Measurements from ENCODE around the gene ZNF430. TPM values are rescaled to one million over a fixed set of nuclear protein-coding genes. Genes with fewer than 3 reads are reported as not detected.
A peak's percentile ranks its signal among the peaks of the same experiment; 100 is the strongest.
"Not testable (repeated sequence)": the region's sequence is repeated elsewhere in the genome, so short reads cannot be mapped to it uniquely, and the experiment has no call there.

Gene ZNF430
- polyA plus RNA-seq (2013, experiment 1 of 4): 12.1 TPM
- polyA plus RNA-seq (2013, experiment 2 of 4): 13.6 TPM
- 10.0 TPM for polyA plus RNA-seq (2013, experiment 3 of 4)
- 9.6 TPM for polyA plus RNA-seq (2013, experiment 4 of 4)

DNA sequence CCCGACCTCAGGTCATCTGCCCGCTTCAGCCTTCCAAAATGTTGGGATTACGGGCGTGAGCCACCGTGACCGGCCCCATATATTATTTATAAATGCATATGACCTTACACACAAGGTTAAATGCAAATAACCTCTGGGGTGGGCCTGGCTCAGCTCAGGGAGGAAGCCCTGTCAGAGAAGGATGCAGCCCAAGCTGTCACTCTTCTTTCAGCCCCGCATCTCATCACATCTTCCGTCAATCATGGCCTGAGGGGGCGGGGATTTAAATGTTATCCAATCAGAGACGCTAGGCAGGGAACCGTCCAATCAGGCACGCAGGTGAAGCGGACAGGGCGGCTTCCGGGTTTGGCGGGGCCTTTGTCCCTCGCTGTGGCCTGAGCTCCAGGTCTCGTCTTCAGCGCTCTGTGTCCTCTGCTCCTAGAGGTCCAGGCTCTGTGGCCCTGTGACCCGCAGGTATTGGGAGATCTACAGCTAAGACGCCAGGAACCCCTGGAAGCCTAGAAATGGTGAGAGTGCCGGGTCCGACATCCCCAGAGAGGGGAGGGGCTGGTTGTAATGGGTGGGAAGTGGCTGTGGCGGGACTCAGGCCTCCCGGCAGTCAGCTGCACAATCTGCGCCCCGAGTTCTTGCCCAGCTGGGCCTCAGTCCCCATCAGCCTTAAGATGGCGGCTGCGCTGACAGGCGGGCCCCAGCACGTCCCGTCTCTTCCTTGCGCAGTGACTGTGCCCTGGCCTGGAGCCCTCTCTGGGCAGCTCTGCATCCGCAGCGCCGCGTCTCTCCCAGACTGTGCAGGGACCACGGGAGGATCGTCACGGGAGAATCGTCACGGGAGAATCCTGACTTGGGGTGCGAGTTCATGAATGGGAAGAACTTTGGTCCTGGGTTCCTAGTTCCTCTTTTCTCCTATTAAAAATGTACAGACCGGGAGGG is at the start of gene ZNF430:
Gene ZNF430 (plus strand): TSS at position 360 of the 930 bp plus-strand sequence. CDS start 144 bp downstream, at position 504.
- 6 to 7% methylated on average over 44 of the region's 44 CpGs for WGBS, 2 experiments
- no peaks in the 10 kb centered on the region for H3K9me3 ChIP-seq (ENCODE audit: control insufficient read depth, low read length)

DNA sequence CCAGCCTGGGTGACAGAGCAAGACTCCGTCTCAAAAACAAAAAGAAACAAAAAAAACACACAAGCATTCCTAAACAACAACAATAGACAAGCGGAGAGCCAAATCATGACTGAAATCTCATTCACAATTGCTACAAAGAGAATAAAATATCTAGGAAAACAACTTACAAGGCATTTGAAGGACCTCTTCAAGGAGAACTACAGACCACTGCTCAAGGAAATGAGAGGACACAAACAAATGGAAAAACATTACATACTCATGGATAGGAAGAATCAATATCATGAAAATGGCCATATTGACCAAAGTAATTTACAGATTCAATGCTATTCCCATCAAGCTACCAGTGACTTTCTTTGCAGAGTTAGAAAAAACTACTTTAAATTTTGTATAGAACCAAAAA is 27.7 kb upstream of the ZNF430 start:
- H3K36me3 ChIP-seq (ENCODE audit: control insufficient read depth, insufficient read depth, low read length): not testable (repeated sequence)
- 80 to 86% methylated on average over 2 of the region's 2 CpGs for WGBS, 2 experiments

More for the DNA sequence above, at the start of gene ZNF430:
- Histone ChIP-seq H3K27me3 (ENCODE audit: control insufficient read depth, insufficient read depth, low read length, poor library complexity, severe bottlenecking) (no peaks in the 10 kb centered on the region), H3K4me3 (ENCODE audit: insufficient read depth, low read depth, low read length) (peak within 1 kb of the TSS; percentile 94), H3K27ac (ENCODE audit: insufficient read depth, low read depth, low read length, poor library complexity, severe bottlenecking) (peak within 1 kb of the TSS; percentile 95), H3K36me3 (ENCODE audit: control insufficient read depth, insufficient read depth, low read length) (peaks cover 10% of the 10 kb centered on the region), H3K4me1 (ENCODE audit: control insufficient read depth, insufficient read depth, low read length) (no peaks in the 10 kb centered on the region)

DNA sequence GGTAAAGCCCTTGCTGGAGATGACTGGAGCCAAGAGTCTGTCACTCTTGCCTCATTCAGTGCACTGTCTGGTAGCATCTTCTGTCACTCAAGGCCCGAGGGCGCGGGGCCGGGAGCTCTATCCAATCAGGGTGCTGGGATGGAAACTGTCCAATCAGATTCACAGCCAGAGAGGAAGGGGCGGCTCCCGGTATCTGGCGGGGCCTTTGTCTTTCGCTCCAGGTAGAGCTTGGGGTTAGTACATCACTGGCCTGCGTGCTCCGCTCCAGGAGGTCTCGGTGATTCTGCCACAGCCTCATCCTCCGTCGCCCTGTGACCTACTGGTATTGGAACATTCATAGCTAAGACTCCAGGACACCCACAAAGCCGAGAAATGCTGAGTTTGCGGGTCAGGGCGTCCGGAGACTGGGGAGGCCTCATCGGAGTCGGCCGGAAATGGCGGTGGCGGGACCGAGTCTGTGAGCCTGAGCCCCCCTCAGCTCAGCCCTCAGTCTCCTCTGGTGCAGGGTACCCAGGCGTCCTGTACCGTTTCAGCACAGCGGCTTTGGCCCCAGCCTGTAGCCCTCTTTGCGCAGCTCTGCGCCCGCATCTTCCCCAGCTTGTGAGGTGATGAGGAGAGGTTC is 20.6 kb upstream of the ZNF430 start:
- peak overlapping the region; percentile 62 for H3K4me3 ChIP-seq (ENCODE audit: insufficient read depth, low read depth, low read length)
- H3K27ac ChIP-seq (ENCODE audit: insufficient read depth, low read depth, low read length, poor library complexity, severe bottlenecking): no peak overlapping the region
- no peaks in the 10 kb centered on the region for H3K4me1 ChIP-seq (ENCODE audit: control insufficient read depth, insufficient read depth, low read length)
- no peaks in the 10 kb centered on the region for H3K27me3 ChIP-seq (ENCODE audit: control insufficient read depth, insufficient read depth, low read length, poor library complexity, severe bottlenecking)
- WGBS, 2 experiments: 41 to 48% methylated on average over 29 of the region's 29 CpGs
- H3K36me3 ChIP-seq (ENCODE audit: control insufficient read depth, insufficient read depth, low read length): no peaks in the 10 kb centered on the region
- H3K9me3 ChIP-seq (ENCODE audit: control insufficient read depth, low read length): no peaks in the 10 kb centered on the region

More for the DNA sequence above, 27.7 kb upstream of the ZNF430 start:
- not testable (repeated sequence) for H3K27me3 ChIP-seq (ENCODE audit: control insufficient read depth, insufficient read depth, low read length, poor library complexity, severe bottlenecking); H3K4me3 ChIP-seq (ENCODE audit: insufficient read depth, low read depth, low read length); H3K9me3 ChIP-seq (ENCODE audit: control insufficient read depth, low read length); H3K27ac ChIP-seq (ENCODE audit: insufficient read depth, low read depth, low read length, poor library complexity, severe bottlenecking); H3K4me1 ChIP-seq (ENCODE audit: control insufficient read depth, insufficient read depth, low read length)

DNA sequence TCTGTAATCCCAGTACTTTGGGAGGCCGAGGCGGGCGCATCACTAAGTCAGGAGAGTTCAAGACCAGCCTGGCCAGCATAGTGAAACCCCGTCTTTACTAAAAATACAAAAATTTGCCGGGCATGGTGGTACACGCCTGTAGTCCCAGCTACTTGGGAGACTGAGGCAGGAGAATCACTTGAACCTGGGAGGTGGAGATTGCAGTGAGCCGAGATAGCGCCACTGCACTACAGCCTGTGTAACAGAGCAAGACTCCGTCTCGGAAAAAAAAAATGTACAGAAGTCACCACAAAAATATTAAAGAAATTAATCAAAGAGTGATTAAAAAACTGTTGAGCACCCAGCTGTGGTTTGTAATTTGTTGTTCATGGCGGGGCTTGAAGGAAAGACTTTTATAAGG is 781 bp downstream of the ZNF430 start:
- not testable (repeated sequence) for H3K27ac ChIP-seq (ENCODE audit: insufficient read depth, low read depth, low read length, poor library complexity, severe bottlenecking); H3K4me1 ChIP-seq (ENCODE audit: control insufficient read depth, insufficient read depth, low read length); H3K9me3 ChIP-seq (ENCODE audit: control insufficient read depth, low read length); H3K36me3 ChIP-seq (ENCODE audit: control insufficient read depth, insufficient read depth, low read length); H3K27me3 ChIP-seq (ENCODE audit: control insufficient read depth, insufficient read depth, low read length, poor library complexity, severe bottlenecking)
- WGBS, 2 experiments: 18 to 23% methylated on average over 9 to 11 of the region's 11 CpGs
- peak overlapping the region; percentile 94 for H3K4me3 ChIP-seq (ENCODE audit: insufficient read depth, low read depth, low read length)

DNA sequence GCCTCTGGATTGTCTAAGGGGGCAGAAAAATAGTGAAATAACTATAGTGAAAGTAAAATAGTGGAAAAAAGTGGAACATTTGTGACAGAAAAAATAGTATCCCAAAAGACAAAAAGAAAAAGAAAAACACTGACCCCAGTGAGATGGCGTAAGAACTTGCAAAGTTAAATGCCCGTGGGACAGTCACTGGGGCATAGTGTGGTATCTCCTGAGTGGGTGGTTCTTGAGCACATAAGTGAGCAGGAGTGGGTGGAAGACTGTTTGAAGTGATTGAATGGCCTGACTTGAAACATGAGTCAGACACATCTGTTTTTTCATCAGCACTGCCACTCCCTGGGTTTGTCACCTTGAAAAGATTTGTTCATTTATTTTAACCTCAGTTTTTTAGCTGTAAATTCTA is 2.5 kb downstream of the ZNF430 start:
- peaks cover 10% of the 10 kb centered on the region for H3K36me3 ChIP-seq (ENCODE audit: control insufficient read depth, insufficient read depth, low read length)
- no peak overlapping the region for H3K27ac ChIP-seq (ENCODE audit: insufficient read depth, low read depth, low read length, poor library complexity, severe bottlenecking)
- 91 to 95% methylated on average over 2 of the region's 2 CpGs for WGBS, 2 experiments

DNA sequence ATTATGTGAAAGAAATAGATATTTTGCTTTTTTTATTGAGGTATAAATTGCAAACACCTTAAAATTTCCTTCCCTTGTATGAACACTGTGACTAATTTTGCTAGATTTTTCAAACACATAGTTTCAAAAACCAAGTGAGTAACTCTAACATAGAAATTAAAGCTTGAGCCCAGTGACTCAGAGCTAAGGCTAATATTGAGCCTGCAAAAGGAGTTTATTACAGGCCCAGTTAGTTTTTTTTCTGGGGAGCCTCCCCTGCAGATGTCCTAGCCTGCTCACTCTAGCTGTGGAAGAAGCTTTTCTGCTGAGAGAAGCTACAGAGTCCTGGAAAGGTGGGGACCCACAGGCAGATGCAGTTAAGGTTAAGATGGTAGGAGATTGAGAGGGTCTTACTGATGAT is 3.4 kb downstream of the ZNF430 start:
- Histone ChIP-seq H3K36me3 (ENCODE audit: control insufficient read depth, insufficient read depth, low read length) (peaks cover 10% of the 10 kb centered on the region), H3K27ac (ENCODE audit: insufficient read depth, low read depth, low read length, poor library complexity, severe bottlenecking) (no peak overlapping the region), H3K4me3 (ENCODE audit: insufficient read depth, low read depth, low read length) (no peak overlapping the region), H3K4me1 (ENCODE audit: control insufficient read depth, insufficient read depth, low read length) (no peaks in the 10 kb centered on the region), H3K9me3 (ENCODE audit: control insufficient read depth, low read length) (no peaks in the 10 kb centered on the region), H3K27me3 (ENCODE audit: control insufficient read depth, insufficient read depth, low read length, poor library complexity, severe bottlenecking) (no peaks in the 10 kb centered on the region)

More for the DNA sequence above, 2.5 kb downstream of the ZNF430 start:
- Histone ChIP-seq H3K4me3 (ENCODE audit: insufficient read depth, low read depth, low read length) (no peak overlapping the region), H3K4me1 (ENCODE audit: control insufficient read depth, insufficient read depth, low read length) (no peaks in the 10 kb centered on the region), H3K9me3 (ENCODE audit: control insufficient read depth, low read length) (no peaks in the 10 kb centered on the region), H3K27me3 (ENCODE audit: control insufficient read depth, insufficient read depth, low read length, poor library complexity, severe bottlenecking) (no peaks in the 10 kb centered on the region)

DNA sequence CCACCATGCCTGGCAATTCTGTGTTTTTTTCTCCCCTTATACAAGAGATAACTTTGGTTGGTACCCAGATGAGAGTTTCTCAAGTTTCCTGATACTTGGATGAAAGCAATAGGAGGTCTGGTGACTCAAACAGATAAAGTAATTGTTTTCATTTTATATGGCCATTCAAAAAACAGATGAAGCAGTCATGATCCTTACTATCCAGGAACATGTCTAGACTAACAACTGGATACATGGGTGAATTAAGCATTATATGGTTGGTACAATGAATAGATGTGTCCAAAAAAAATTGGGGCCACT is 8.5 kb downstream of the ZNF430 start:
- Histone ChIP-seq H3K36me3 (ENCODE audit: control insufficient read depth, insufficient read depth, low read length) (peaks cover 7% of the 10 kb centered on the region), H3K27ac (ENCODE audit: insufficient read depth, low read depth, low read length, poor library complexity, severe bottlenecking) (no peak overlapping the region), H3K27me3 (ENCODE audit: control insufficient read depth, insufficient read depth, low read length, poor library complexity, severe bottlenecking) (no peaks in the 10 kb centered on the region), H3K4me3 (ENCODE audit: insufficient read depth, low read depth, low read length) (no peak overlapping the region), H3K9me3 (ENCODE audit: control insufficient read depth, low read length) (no peaks in the 10 kb centered on the region), H3K4me1 (ENCODE audit: control insufficient read depth, insufficient read depth, low read length) (no peaks in the 10 kb centered on the region)

DNA sequence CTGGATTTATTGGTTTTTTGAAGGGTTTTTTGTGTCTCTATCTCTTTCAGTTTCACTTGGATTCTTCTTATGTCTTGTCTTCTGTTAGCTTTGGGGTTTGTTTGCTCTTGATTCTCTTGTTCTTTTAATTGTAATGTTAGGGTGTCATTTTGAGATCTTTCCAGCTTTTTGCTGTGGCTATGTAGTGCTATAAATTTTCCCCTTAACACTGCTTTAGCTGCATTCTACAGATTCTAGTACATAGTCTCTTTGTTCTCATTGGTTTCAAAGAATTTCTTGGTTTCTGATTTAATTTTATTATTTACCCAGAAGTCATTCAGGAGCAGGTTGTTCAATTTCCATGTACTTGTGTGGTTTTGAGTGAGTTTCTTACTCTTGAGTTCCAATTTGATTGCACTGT is 24.6 kb downstream of the ZNF430 start:
- Histone ChIP-seq H3K36me3 (ENCODE audit: control insufficient read depth, insufficient read depth, low read length) (peaks cover 22% of the 10 kb centered on the region), H3K4me1 (ENCODE audit: control insufficient read depth, insufficient read depth, low read length) (no peaks in the 10 kb centered on the region), H3K27ac (ENCODE audit: insufficient read depth, low read depth, low read length, poor library complexity, severe bottlenecking) (no peak overlapping the region), H3K4me3 (ENCODE audit: insufficient read depth, low read depth, low read length) (no peak overlapping the region), H3K9me3 (ENCODE audit: control insufficient read depth, low read length) (peaks cover 2% of the 10 kb centered on the region), H3K27me3 (ENCODE audit: control insufficient read depth, insufficient read depth, low read length, poor library complexity, severe bottlenecking) (no peaks in the 10 kb centered on the region)

DNA sequence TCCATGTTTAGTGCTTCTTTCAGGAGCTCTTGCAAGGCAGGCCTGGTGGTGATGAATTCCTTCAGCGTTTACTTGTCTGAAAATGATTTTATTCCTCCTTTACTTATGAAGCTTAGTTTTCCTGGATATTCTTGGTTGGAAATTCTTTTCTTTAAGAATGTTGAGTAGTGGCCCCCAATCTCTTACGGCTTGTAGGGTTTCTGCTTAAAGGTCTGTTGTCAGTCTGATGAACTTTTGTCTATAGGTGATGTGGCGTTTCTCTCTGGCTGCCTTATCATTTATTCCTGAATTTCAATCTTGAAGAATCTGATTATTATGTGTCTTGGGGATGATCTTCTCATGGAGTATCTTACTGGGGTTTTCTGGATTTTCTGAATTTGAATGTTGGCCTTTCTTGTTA is 26.0 kb downstream of the ZNF430 start:
- Histone ChIP-seq H3K27me3 (ENCODE audit: control insufficient read depth, insufficient read depth, low read length, poor library complexity, severe bottlenecking) (no peaks in the 10 kb centered on the region), H3K4me1 (ENCODE audit: control insufficient read depth, insufficient read depth, low read length) (no peaks in the 10 kb centered on the region), H3K9me3 (ENCODE audit: control insufficient read depth, low read length) (peaks cover 2% of the 10 kb centered on the region), H3K36me3 (ENCODE audit: control insufficient read depth, insufficient read depth, low read length) (peaks cover 25% of the 10 kb centered on the region), H3K4me3 (ENCODE audit: insufficient read depth, low read depth, low read length) (no peak overlapping the region), H3K27ac (ENCODE audit: insufficient read depth, low read depth, low read length, poor library complexity, severe bottlenecking) (no peak overlapping the region)
- 95 to 100% methylated on average over 2 to 3 of the region's 3 CpGs for WGBS, 2 experiments

DNA sequence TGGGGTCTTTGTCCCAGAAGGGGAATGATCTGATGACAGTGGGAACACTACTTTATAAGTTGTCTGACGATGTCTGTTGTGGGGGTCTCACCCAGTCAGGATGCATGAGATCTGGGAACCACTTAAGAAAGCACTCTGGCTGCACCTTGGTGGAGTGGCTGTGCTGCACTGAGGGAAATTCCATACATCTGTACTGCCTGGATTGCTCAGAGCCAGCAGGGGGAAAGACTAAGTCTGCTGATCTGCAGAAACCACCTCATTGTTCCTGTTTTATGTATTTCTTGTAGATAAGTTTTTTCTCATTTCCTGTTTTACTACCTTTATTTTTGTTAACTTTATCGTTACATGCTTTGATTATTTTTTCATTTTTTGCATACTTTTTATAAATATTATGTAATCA is 27.3 kb downstream of the ZNF430 start:
- H3K4me3 ChIP-seq (ENCODE audit: insufficient read depth, low read depth, low read length): no peak overlapping the region
- H3K4me1 ChIP-seq (ENCODE audit: control insufficient read depth, insufficient read depth, low read length): no peaks in the 10 kb centered on the region
- peaks cover 25% of the 10 kb centered on the region for H3K36me3 ChIP-seq (ENCODE audit: control insufficient read depth, insufficient read depth, low read length)
- WGBS, 2 experiments: 95 to 97% methylated on average over 1 of the region's 2 CpGs
- no peaks in the 10 kb centered on the region for H3K27me3 ChIP-seq (ENCODE audit: control insufficient read depth, insufficient read depth, low read length, poor library complexity, severe bottlenecking)
- H3K27ac ChIP-seq (ENCODE audit: insufficient read depth, low read depth, low read length, poor library complexity, severe bottlenecking): no peak overlapping the region
- peaks cover 2% of the 10 kb centered on the region for H3K9me3 ChIP-seq (ENCODE audit: control insufficient read depth, low read length)
